Measurements from ENCODE around the gene WDR70.
"Not testable (repeated sequence)": the region's sequence is repeated elsewhere in the genome, so short reads cannot be mapped to it uniquely, and the experiment has no call there.

Gene WDR70

GRCh38 chr5:37781409-37781808, 402.3 kb downstream of the WDR70 start:
- in situ Hi-C loops (cut with HindIII; ENCODE audit: low sequenced_read_pairs) = loop anchor here (10.0 kb wide), 1 partner anchor 403 kb away; no protein-coding TSS in a partner anchor

- in situ Hi-C loops (cut with HindIII; ENCODE audit: low sequenced_read_pairs) = loop anchor here (10.0 kb wide), 1 partner anchor 398 kb away; no protein-coding TSS in a partner anchor
Measured at GRCh38 chr5:37786416-37786815, 407.3 kb downstream of the WDR70 start.

DNA sequence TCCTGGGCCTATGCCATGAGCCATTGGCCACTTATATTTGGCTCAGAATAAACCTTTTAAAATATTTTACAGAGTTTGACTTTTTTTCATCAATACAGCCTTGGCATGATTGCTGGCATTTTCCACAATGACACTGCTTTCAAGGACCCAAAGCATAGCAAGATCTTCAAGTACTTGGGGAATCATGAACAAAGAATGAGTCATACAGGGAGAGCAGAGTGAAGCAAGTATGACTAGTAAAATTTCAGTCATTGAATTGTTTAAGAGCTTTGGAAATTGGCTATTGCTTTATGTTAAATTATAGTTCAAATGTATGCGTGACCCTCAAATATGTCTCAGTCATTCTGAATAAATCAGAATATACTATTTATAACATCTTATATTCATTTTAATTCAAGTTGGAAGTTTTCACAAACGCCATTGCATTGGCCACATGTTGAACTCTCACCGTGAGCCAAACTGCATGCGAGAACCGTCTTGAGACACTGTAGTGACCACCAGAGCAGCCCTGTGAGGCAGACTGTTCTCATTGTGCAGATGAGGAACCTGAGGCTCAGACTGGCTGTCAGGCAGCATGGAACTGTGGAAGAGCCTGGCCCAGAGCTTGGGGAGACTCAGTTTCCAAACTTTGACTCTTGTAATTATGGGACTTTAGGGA, 407.9 kb downstream of the WDR70 start:
- in situ Hi-C loops (cut with HindIII; ENCODE audit: low sequenced_read_pairs) = loop anchor here (10.0 kb wide), 1 partner anchor 398 kb away; no protein-coding TSS in a partner anchor

GRCh38 chr5:37787742-37788141, 408.6 kb downstream of the WDR70 start:
- in situ Hi-C loops (cut with HindIII; ENCODE audit: low sequenced_read_pairs) = loop anchor here (10.0 kb wide), 1 partner anchor 397 kb away; no protein-coding TSS in a partner anchor

DNA sequence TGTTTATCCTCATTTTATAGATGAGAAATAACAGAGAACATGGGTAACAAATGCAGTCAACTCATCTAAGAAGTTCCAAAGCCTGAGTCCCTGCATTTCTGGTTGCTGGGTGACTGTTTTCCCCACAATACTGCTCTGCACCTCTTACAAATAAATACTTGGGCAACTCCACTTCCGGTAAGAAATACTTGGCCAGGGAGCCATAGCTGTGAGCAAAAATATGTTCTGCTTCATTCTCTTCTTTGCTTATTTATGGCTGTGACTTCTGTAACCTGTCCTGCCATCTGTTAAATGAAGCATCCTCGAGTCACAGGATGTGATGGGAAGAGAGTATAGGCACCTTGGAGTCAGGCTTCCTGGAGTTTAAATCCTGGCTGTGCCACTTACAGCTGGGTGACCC, 410.9 kb downstream of the WDR70 start:
- in situ Hi-C loops (cut with HindIII; ENCODE audit: low sequenced_read_pairs) = loop anchor here (10.0 kb wide), 1 partner anchor 395 kb away; no protein-coding TSS in a partner anchor

DNA sequence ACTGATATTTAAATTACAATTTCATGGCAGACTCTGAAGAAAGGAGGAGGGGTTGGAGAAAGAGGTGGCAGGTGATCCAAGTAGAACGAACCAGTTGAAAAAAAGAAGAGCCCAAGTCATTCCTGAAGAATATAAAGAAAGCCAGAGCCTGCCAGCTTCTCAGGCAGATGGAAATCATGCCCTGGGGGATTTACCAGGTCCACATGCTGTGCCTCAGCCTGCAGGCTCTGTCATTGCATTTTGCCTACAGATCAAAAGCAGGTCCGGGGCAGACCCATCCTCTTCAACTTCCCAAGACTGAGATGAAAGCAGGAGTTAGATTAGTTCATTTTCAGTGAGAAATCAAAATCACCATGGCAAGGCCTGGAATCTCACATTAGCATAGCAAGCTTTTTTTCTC, 412.2 kb downstream of the WDR70 start:
- in situ Hi-C loops (cut with HindIII; ENCODE audit: low sequenced_read_pairs) = no loop called here

DNA sequence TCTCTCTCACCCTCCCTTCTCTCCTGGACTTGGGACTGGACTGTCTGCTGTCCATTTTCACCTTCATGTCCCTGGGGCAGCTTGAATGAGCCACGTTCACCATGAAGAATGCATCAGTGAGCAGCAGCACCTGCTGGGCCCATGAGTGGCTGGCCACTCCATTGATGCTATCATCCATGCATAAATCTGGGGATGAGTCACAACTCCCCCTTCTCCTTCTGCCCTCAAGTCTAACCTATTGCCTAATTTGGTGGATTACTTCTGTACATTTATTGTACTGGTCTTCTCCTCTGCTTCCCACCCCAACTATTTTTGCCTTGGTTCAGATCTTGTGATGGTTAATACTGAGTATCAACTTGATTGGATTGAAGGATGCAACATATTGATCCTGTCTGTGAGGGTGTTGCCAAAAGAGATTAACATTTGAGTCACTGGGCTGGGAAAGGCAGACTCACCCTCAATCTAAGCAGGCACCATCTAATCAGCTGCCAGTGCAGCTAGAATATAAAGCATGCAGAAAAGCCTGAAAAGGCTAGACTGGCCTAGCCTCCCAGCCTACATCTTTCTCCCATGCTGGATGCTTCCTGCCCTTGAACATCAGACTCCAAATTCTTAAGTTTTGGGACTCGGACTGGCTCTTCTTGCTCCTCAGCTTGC, 414.0 kb downstream of the WDR70 start:
- in situ Hi-C loops (cut with HindIII; ENCODE audit: low sequenced_read_pairs) = no loop called here

DNA sequence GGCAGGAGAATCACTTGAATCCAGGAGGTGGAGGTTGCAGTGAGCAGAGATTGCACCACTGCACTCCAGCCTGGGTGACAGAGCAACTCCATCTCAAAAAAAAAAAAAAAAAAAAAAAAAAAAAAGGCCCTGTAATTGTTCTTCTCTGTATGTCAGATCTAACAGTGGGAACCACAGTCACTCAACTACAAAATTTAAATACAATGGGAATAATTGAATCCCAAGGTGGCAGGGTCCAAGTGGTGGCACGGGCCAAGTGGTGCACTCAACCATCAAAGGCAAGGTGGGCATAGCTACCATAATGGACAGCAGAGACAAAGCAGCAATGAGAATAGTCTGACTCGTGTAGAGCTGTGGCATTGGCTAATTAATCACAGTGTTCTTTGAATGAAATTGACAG, 416.2 kb downstream of the WDR70 start:
- in situ Hi-C loops (cut with HindIII; ENCODE audit: low sequenced_read_pairs) = not testable (repeated sequence)

DNA sequence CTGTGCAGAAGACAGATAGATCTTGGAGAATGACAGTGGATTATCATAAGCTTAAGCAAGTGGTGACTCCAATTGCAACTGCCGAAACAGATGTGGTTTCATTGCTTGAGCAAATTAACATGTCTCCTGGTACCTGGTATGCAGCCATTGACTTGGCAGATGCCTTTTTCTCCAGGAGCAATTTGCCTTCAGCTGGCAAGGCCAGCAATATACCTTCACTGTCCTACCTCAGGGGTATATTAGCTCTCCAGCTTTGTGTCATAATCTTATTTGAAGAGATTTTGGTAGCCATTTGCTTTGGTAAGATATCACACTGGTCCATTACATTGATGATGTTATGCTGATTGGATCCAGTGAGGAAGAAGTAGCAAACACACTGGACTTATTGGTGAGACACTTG, 417.3 kb downstream of the WDR70 start:
- in situ Hi-C loops (cut with HindIII; ENCODE audit: low sequenced_read_pairs) = not testable (repeated sequence)

GRCh38 chr5:37799865-37800421, 420.8 kb downstream of the WDR70 start:
- in situ Hi-C loops (cut with HindIII; ENCODE audit: low sequenced_read_pairs) = no loop called here

DNA sequence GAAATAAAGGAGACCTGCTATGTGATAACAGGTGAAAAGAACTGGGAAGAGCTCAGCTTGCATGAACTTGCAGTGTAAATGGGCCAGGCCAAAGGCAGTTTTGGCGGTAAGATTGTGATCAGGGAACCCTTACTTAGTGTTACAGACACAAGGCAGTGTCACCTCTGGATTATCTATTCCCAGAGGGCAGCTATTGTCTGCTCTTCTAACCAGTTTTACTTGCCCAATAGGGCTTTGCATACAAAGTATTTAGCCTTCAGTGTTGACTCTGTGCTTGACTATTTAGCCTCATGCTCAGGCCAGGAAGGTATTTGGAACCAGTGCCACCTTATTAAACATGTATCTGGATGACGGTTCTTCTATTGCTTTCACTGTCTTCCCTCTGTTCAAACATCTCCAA, 422.4 kb downstream of the WDR70 start:
- in situ Hi-C loops (cut with HindIII; ENCODE audit: low sequenced_read_pairs) = no loop called here

All from endothelial cell of hepatic sinusoid (primary cell).